ENCODE results near the gene LEFTY2.
"Not testable (repeated sequence)": the region's sequence is repeated elsewhere in the genome, so short reads cannot be mapped to it uniquely, and the experiment has no call there.

DNA sequence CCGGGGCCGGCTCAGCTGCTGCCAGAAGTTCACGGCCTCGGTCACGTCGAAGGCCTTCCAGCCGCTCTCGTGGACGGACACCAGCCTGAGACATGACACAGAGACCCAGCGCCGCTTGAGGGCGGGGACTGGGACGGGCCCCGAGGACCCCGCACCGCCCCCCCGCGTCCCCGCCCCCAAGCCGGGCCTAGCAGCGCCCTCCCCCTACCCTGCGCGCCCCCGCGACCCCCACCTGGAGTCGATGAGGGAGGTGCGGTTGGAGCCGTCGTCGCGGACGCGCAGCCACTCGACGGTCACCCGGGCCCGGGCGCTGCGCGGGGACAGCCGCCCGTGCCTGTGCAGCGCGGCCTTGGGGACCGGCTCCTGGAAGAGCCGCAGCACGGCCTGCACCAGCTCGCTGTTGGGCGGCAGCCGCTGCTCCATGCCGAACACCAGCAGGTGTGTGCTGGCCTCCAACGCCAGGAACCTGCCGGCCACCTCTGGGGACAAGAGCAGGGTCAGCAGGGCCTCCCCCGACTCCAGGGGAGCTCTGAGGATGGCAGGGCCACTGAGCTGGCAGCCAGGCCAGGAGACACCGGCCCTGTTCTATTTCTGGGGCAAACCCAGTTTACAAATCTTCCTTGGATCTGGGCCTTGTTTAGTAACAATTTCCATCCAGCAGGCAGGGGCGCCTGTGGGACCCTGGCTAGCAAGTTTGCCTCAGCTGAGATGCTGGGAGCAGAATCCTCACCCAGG is 53.3 kb downstream of the LEFTY2 start:
- TF ChIP-seq HDAC2 (IDR thresholded peaks at IDR 0.05); EP300 (IDR thresholded peaks at IDR 0.05); MYC (IDR thresholded peaks at IDR 0.05; ENCODE audit: borderline replicate concordance, low read length); PHF8 (IDR thresholded peaks at IDR 0.05; ENCODE audit: borderline replicate concordance, low read depth); MAZ (IDR thresholded peaks at IDR 0.05; ENCODE audit: borderline replicate concordance, low read depth, low read length); FOSL2 (IDR thresholded peaks at IDR 0.05); FOSL2 (CRISPR knock-in tag; IDR thresholded peaks at IDR 0.05); FOSB (CRISPR knock-in tag; IDR thresholded peaks at IDR 0.05); CHD4 (IDR thresholded peaks at IDR 0.05; ENCODE audit: borderline replicate concordance): not testable (repeated sequence)

All from A549 (cell line).